Caco-2 (cell line): Measurements from ENCODE around the gene MARK2. TPM values are rescaled to one million over a fixed set of nuclear protein-coding genes. Genes with fewer than 3 reads are reported as not detected.

Experiments used
- BruUV-seq: library from RNA; stranded (reverse); fragments of 400-500 nt; replicated peaks from 2 replicates; lab custom pipeline; 2021; lab: Mats Ljungman, UMichigan
- CTCF ChIA-PET: fragments of 300-600 bp; sonication (Branson Sonifier 250); formaldehyde crosslinking; loops from one replicate; lab custom pipeline; 2022; ENCODE audit warnings: antibody characterized with exemption; lab: Charles Lee
- POLR2A ChIA-PET: fragments of 300-600 bp; sonication (Branson Sonifier 250); formaldehyde crosslinking; loops from one replicate; lab custom pipeline; 2022; ENCODE audit warnings: antibody characterized with exemption; lab: Charles Lee
- DNase-seq, 2 experiments: peaks; one replicate each; pipeline versions ENCODE4 v3.0.0 to v3.0.0-alpha.2; 2020 to 2022
- H3K27me3 ChIP-seq: replicated peaks from 2 replicates; pipeline ENCODE4 v1.6.0; 2011; ENCODE audit warnings: low read length; ENCODE audit not compliant: control insufficient read depth, insufficient read depth
- H3K36me3 ChIP-seq: 2 replicates; pipeline ENCODE4 v1.5.1; 2011; ENCODE audit warnings: low read length; ENCODE audit not compliant: control insufficient read depth, insufficient read depth
- H3K4me1 ChIP-seq: fragments of 250-450 bp; sonication (Bioruptor Pico); 2 replicates; pipeline ENCODE4 v1.5.1; 2020; ENCODE audit warnings: mild to moderate bottlenecking
- H3K4me3 ChIP-seq: 2 replicates; pipeline ENCODE4 v1.5.1; 2011; ENCODE audit warnings: low read depth, mild to moderate bottlenecking, control low read depth, low read length
- H3K9me3 ChIP-seq: fragments of 250-450 bp; sonication (Bioruptor Pico); 2 replicates; pipeline ENCODE4 v1.5.1; 2020; ENCODE audit warnings: mild to moderate bottlenecking, moderate library complexity
- H3K27ac Mint-ChIP-seq: one replicate; pipeline ENCODE4 v1.8.0; 2022; ENCODE audit warnings: mixed read lengths; ENCODE audit not compliant: unreplicated experiment
- H3K27me3 Mint-ChIP-seq: one replicate; pipeline ENCODE4 v1.8.0; 2022; ENCODE audit warnings: mixed read lengths; ENCODE audit not compliant: insufficient read depth, unreplicated experiment
- H3K36me3 Mint-ChIP-seq: one replicate; pipeline ENCODE4 v1.8.0; 2022; ENCODE audit warnings: mild to moderate bottlenecking, mixed read lengths; ENCODE audit not compliant: insufficient read depth, unreplicated experiment
- H3K4me1 Mint-ChIP-seq: one replicate; pipeline ENCODE4 v1.8.0; 2022; ENCODE audit warnings: low read depth, mixed read lengths; ENCODE audit not compliant: unreplicated experiment
- H3K4me3 Mint-ChIP-seq: one replicate; pipeline ENCODE4 v1.8.0; 2022; ENCODE audit warnings: mild to moderate bottlenecking, moderate library complexity, mixed read lengths; ENCODE audit not compliant: unreplicated experiment
- H3K9me3 Mint-ChIP-seq: one replicate; pipeline ENCODE4 v1.8.0; 2022; ENCODE audit warnings: mixed read lengths; ENCODE audit not compliant: unreplicated experiment
- intact Hi-C: fragments of 100-400 bp; cut with micrococcal nuclease; formaldehyde crosslinking; loops from one replicate; pipeline ENCODE4 v1.10.0; 2022; ENCODE audit not compliant: unreplicated experiment
- total RNA-seq: library from RNA; stranded (reverse); gene quantifications from 2 replicates; pipeline ENCODE4 v1.2.3, GENCODE V29; 2022
- TF ChIP-seq, protein P1 (sequence below), 2 experiments: fragments of 200-600 bp in 1 of 2; IDR thresholded peaks; 1 replicate in 1 of 2; 2 replicates in 1 of 2; pipeline versions ENCODE4 v1.5.1 to v1.8.0; 2011 to 2022; ENCODE audit warnings: antibody characterized with exemption in 1 of 2, control low read depth in 1 of 2, inconsistent platforms in 1 of 2, low read depth in 1 of 2, low read length in 1 of 2, mild to moderate bottlenecking in 1 of 2, moderate library complexity in 1 of 2; ENCODE audit not compliant: insufficient read depth in 1 of 2, severe bottlenecking in 1 of 2, unreplicated experiment in 1 of 2

The MARK2 gene
- total RNA-seq, 1 experiment from 2014 or later, result 63.5 TPM

DNA sequence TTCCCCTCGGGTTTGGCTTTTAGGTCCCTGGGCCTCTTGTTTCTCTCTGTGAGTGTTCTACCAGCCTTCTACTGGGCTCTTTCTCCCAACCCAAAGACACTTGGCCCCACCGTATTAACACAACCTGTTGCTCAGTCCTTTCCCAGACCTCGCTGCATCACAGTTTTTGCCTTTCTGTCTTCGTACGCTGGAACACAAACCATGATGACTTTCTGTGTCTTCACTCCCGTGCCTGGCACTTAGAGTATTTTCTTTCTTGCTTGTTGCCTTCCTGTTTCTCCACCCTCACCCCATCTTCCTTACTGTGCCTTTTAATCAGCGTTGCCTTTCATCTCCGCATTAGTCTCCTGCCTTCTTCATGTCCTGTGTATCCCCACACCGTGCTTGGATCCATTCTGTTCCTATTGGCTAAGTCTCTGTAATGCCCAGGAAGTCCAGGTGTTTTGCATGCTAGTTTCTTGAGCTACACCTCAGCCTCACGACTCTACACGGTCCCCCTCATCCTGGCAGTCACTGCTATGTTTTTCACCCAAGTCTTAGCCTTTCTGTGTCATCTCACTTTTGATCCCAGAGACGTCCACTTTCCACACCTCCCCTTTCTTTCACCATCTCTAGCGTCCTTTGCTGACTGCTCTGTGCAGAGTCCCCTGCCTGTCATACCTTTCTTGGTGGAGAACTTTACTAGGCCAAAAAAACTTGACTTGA is 1.6 kb downstream of the MARK2 start:
- POLR2A ChIA-PET, result no interaction called here
- DNase-seq, result no peak
- CTCF ChIA-PET, result interaction anchor here (0.5 to 5.4 kb wide), 4 partner anchors 37 to 463 kb away, joined by 3 to 67 read pairs (median 6); no protein-coding TSS in a partner anchor
- peak overlapping the region; percentile 76 for H3K27ac Mint-ChIP-seq
- intact Hi-C loops, result no loop called here
- no peaks in the 10 kb centered on the region for H3K27me3 Mint-ChIP-seq
- H3K4me3 Mint-ChIP-seq, result peak overlapping the region; percentile 94
- H3K36me3 ChIP-seq, result peaks cover 1% of the 10 kb centered on the region; the same call in 1 of the 2 replicates
- no peaks in the 10 kb centered on the region for H3K9me3 ChIP-seq
- no peaks in the 10 kb centered on the region for H3K27me3 ChIP-seq
- TF ChIP-seq, protein P1, sequence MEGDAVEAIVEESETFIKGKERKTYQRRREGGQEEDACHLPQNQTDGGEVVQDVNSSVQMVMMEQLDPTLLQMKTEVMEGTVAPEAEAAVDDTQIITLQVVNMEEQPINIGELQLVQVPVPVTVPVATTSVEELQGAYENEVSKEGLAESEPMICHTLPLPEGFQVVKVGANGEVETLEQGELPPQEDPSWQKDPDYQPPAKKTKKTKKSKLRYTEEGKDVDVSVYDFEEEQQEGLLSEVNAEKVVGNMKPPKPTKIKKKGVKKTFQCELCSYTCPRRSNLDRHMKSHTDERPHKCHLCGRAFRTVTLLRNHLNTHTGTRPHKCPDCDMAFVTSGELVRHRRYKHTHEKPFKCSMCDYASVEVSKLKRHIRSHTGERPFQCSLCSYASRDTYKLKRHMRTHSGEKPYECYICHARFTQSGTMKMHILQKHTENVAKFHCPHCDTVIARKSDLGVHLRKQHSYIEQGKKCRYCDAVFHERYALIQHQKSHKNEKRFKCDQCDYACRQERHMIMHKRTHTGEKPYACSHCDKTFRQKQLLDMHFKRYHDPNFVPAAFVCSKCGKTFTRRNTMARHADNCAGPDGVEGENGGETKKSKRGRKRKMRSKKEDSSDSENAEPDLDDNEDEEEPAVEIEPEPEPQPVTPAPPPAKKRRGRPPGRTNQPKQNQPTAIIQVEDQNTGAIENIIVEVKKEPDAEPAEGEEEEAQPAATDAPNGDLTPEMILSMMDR (IDR thresholded peaks at IDR 0.05; ENCODE audit: insufficient read depth in 1 of 2, low read depth in 1 of 2, low read length in 1 of 2, severe bottlenecking in 1 of 2, unreplicated experiment in 1 of 2), result no peak
- no peaks in the 10 kb centered on the region for H3K9me3 Mint-ChIP-seq
- H3K4me1 Mint-ChIP-seq, result peaks cover 49% of the 10 kb centered on the region
- BruUV-seq, result no TSS peak
- peak overlapping the region; percentile 93 for H3K4me3 ChIP-seq
- H3K4me1 ChIP-seq, result peaks cover 52% of the 10 kb centered on the region
- peaks cover 37% of the 10 kb centered on the region for H3K36me3 Mint-ChIP-seq

DNA sequence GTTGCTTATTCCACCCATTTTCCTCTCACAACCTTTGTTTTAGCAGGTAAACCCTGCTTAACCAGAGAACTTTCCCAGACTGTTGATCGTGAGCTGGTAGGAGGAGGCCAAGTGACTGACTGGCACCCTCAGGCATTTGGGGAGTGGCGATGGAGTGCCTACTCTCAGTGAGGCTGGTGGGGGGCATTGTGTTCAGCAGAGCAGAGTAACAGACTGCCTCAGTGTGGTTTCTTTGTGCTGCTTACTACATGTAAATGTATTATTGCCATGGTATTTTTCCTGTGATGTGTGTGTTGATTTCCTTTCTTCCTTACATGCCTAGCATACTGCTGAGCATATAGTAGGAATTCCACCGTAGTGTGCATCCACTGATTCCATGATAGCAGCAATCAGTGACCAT is 2.6 kb downstream of the MARK2 start:
- TF ChIP-seq, protein P1 (IDR thresholded peaks at IDR 0.05; ENCODE audit: insufficient read depth in 1 of 2, low read depth in 1 of 2, low read length in 1 of 2, severe bottlenecking in 1 of 2, unreplicated experiment in 1 of 2), result no peak
- intact Hi-C loops, result no loop called here
- H3K27ac Mint-ChIP-seq, result peak overlapping the region; percentile 76
- H3K27me3 Mint-ChIP-seq, result no peaks in the 10 kb centered on the region
- H3K36me3 Mint-ChIP-seq, result peaks cover 39% of the 10 kb centered on the region
- no peaks in the 10 kb centered on the region for H3K27me3 ChIP-seq
- peak overlapping the region; percentile 94 for H3K4me3 Mint-ChIP-seq
- ChIA-PET CTCF (interaction anchor here (2.0 kb wide), 1 partner anchor 31 kb away, joined by 7 read pairs; no protein-coding TSS in a partner anchor), POLR2A (no interaction called here)
- no peak overlapping the region for H3K4me3 ChIP-seq
- peaks cover 1% of the 10 kb centered on the region for H3K36me3 ChIP-seq
- H3K4me1 Mint-ChIP-seq, result peaks cover 50% of the 10 kb centered on the region
- no peak for DNase-seq
- no peaks in the 10 kb centered on the region for H3K9me3 ChIP-seq
- BruUV-seq, result no TSS peak
- H3K9me3 Mint-ChIP-seq, result no peaks in the 10 kb centered on the region
- peaks cover 62% of the 10 kb centered on the region for H3K4me1 ChIP-seq

DNA sequence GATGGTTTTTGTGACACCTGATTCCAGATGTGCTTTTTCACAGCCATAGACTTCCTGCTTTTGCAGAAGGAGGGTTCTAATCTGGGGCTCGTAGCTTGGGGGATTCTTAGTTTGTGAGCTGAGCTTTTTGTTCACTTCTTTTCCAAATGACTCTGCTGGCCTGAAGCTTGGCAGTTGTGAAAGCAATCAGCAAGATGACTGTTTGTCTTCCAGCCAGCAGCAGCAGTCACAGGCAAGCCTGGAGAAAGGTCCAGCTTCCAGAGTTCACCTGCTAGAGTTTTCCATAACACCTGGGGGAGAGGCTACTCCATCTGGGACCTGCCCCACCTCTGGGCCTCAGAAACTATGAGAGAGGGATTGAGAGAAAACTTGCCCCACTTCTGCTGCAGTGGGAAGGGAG is 4.1 kb downstream of the MARK2 start:
- H3K9me3 Mint-ChIP-seq, result no peaks in the 10 kb centered on the region
- TF ChIP-seq, protein P1 (IDR thresholded peaks at IDR 0.05; ENCODE audit: insufficient read depth in 1 of 2, low read depth in 1 of 2, low read length in 1 of 2, severe bottlenecking in 1 of 2, unreplicated experiment in 1 of 2), result no peak
- Histone ChIP-seq H3K36me3 (peaks cover 1% of the 10 kb centered on the region), H3K9me3 (no peaks in the 10 kb centered on the region), H3K4me1 (peaks cover 69% of the 10 kb centered on the region), H3K27me3 (no peaks in the 10 kb centered on the region), H3K4me3 (no peak overlapping the region)
- DNase-seq, result no peak
- peaks cover 50% of the 10 kb centered on the region for H3K36me3 Mint-ChIP-seq
- peak overlapping the region; percentile 11 for H3K4me3 Mint-ChIP-seq
- peak overlapping the region; percentile 36 for H3K27ac Mint-ChIP-seq
- ChIA-PET CTCF (interaction anchor here (1.1 to 2.0 kb wide), 2 partner anchors 29 to 103 kb away, joined by 3 to 7 read pairs; no protein-coding TSS in a partner anchor), POLR2A (no interaction called here)
- H3K4me1 Mint-ChIP-seq, result peaks cover 55% of the 10 kb centered on the region
- H3K27me3 Mint-ChIP-seq, result no peaks in the 10 kb centered on the region
- no TSS peak for BruUV-seq
- intact Hi-C loops, result no loop called here
